GM12873 (cell line): ENCODE data around the gene SYNPO2.

Source experiments
- TF ChIP-seq, protein P1 (sequence below): IDR thresholded peaks from 2 replicates; pipeline ENCODE4 v1.5.1; 2012; ENCODE audit warnings: low read depth, mild to moderate bottlenecking, moderate library complexity, low read length, control low read depth; ENCODE audit not compliant: insufficient read depth; ENCODE audit errors: missing control alignments

The SYNPO2 gene

DNA sequence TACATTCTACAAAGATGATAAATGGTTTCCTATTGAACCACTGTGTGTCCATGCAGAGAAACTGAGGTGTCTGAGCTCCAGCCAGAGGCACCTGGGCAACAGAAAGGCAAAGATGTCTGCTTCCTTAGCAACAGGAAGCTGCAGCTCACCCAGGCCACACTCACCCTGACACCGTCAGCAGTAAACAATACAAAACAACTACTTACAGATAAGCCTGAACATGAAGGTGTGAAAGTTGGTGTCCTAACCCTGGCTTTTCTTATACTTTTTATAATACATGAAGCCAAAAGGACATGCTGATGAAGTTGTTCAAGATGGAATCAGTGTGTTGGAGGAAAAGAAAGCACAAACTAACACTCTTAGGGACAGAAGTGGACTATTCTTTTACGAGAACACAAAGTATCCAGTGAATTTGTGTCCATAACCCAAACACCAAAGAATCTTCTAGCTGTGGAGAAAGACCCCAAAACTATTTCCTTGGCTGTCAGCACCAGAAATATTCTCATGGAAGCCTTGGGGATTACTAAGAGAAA, 117.3 kb downstream of the SYNPO2 start:
- TF ChIP-seq, protein P1, sequence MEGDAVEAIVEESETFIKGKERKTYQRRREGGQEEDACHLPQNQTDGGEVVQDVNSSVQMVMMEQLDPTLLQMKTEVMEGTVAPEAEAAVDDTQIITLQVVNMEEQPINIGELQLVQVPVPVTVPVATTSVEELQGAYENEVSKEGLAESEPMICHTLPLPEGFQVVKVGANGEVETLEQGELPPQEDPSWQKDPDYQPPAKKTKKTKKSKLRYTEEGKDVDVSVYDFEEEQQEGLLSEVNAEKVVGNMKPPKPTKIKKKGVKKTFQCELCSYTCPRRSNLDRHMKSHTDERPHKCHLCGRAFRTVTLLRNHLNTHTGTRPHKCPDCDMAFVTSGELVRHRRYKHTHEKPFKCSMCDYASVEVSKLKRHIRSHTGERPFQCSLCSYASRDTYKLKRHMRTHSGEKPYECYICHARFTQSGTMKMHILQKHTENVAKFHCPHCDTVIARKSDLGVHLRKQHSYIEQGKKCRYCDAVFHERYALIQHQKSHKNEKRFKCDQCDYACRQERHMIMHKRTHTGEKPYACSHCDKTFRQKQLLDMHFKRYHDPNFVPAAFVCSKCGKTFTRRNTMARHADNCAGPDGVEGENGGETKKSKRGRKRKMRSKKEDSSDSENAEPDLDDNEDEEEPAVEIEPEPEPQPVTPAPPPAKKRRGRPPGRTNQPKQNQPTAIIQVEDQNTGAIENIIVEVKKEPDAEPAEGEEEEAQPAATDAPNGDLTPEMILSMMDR: no peak

DNA sequence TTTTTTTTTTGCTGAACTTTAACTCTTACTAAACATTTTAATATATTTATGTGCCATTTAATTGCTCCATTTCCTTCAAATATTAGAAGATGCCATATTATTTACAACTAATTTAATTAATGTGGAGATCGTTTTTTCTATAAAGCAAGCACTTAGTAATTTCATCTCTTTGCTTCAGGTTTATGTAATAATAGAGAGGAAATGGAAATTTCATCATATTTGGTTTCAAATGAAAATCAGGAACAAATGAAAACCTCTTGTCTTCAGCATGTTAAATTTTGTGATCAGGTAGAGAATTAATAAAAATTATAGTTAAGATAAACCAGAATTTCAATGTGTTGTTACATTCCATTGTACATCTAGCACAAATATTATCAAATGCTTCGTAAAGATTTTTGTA, 120.1 kb downstream of the SYNPO2 start:
- TF ChIP-seq, protein P1: no peak

DNA sequence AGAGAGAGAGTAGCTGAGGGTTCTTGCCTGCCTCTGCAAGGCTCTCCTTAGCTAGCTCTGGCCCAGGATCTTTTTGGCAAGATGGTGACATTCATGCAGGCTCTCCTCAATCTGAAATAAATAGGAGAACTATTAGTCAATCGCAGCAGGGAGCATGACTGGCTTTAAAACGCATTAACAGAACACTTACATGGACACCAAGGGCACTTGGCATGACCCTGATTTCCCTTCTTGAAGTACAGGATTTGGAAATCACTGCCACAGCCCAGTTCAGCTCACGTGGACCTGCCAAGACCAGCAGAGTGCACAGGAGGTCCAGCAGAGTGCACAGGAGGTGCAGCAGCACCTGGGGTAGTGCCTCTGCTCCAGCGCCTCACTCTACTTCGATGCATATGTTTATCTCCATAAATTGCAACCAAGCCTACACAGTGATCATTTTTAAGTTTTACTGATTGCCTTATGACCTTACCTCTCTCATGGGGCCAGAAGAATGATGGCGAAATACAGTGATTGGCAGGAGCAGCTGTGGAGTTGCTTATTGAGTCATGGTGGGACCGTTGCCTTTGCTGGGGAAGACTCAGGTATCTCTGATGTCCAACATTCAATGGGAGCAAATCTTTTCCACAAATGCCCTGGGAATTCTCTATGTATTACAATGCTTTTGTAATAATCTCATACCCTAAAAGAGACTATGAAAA, 122.4 kb downstream of the SYNPO2 start:
- TF ChIP-seq, protein P1: no peak

DNA sequence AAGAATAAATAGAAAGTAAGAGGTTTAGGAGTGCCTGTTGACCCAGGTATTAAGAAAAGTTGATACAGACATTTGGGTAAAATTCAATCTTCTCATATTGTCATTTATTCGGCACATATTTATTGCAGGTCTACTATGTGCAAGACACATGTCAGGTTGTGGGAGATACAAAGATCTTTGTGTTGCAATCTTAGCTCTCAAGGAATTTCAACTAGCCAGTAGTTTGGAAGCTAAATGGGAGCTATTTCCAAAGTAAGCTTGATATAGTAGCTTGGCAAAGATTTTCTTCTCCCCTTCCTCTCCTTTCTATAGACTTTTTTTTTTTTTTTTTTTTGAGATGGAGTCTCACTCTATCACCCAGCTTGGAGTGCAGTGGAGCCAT, 122.9 kb downstream of the SYNPO2 start:
- TF ChIP-seq, protein P1: no peak

DNA sequence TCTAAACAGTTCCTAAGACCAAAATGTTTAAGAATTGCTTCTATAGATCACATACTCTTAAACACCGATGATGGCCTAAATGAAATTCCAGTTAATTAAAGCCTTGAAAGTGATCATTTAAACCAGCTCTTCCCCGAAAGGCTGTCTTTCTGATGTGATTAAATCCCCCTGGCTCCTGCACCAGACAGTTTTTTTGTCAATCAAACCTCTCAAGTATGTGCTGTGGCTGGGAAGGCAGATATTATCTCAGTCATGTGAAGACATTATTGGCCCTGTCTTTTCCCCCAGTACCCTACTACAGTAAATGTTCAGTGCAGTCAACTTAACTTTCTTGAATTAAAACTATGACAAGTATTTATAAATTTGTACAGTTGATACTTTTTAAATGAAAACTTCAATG, 126.0 kb downstream of the SYNPO2 start:
- TF ChIP-seq, protein P1: no peak

DNA sequence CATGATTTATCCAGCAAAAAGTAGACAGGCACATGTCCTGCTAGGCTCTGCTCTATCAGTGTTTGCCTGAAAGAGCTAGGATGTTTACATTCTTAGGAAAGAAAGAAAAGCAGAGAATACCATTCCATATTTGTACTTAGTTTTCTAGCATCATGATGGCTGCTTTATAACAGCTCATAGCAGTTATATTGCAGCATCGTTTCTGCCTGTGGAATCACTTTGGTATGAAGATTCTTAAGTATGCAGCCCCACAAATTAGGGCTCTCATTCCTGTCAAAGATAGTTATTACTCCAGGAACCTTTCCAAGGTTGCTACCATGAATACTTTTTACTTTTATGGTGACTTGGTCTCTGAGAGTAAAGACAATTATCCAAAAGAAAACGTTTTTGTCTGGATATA, 128.0 kb downstream of the SYNPO2 start:
- TF ChIP-seq, protein P1: no peak

DNA sequence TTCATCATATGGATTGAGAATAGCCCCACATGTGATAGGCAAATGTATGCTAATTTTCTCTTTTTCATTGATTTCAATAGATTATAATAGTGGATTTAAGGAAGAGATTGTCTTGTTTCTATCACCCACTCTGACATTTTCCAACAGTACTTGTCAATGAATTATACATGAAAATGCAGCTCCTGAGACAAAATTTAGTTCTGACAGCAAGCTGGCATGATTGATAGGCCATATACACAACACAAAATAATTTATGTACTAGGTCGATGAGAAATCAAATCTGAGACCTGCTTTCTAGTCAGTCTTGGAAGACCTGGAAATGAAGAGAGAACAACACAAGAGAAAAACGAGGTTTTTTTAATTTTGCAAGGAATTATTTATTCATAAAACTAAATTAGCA, 129.0 kb downstream of the SYNPO2 start:
- TF ChIP-seq, protein P1: no peak
